HCT116 (cell line): ENCODE measurements around the gene UTP15.

Source experiments
- EZH2phosphoT487 ChIP-seq: fragments of 200-600 bp; IDR thresholded peaks from 2 replicates; pipeline ENCODE4 v1.6.1; 2018; ENCODE audit warnings: antibody characterized with exemption, borderline replicate concordance
- POLR2A ChIP-seq: IDR thresholded peaks from 2 replicates; pipeline ENCODE4 v1.7.0; 2011; ENCODE audit warnings: borderline replicate concordance; ENCODE audit not compliant: insufficient read depth, insufficient read length; ENCODE audit errors: extremely low read depth
- POLR2AphosphoS5 ChIP-seq: IDR thresholded peaks from 2 replicates; pipeline ENCODE4 v1.6.1; 2011; ENCODE audit warnings: mild to moderate bottlenecking, low read depth, low read length, moderate library complexity
- YY1 ChIP-seq: IDR thresholded peaks from 2 replicates; pipeline ENCODE4 v1.6.1; 2011; ENCODE audit warnings: low read length, low read depth, moderate library complexity, mild to moderate bottlenecking; ENCODE audit not compliant: insufficient replicate concordance; ENCODE audit errors: extremely low read depth
- ZFX ChIP-seq: fragments of 450-650 bp; IDR thresholded peaks from 2 replicates; pipeline ENCODE4 v1.6.1; 2017
- ZNF274 ChIP-seq: fragments of 200-500 bp; sonication (Bioruptor generic); IDR thresholded peaks from 2 replicates; pipeline ENCODE4 v1.6.1; 2014; ENCODE audit warnings: mild to moderate bottlenecking, low read depth, low read length, inconsistent platforms
- TF ChIP-seq, protein P1 (sequence below), 3 experiments: fragments of 200-600 bp in 1 of 3; sonication (generic) in 1 of 3; IDR thresholded peaks in 2 of 3; conservative IDR thresholded peaks in 1 of 3; 2 replicates each; pipeline ENCODE4 v1.5.1; 2012 to 2017; ENCODE audit warnings: low read depth in 2 of 3, low read length in 2 of 3, antibody characterized with exemption in 1 of 3, borderline replicate concordance in 1 of 3, control low read depth in 1 of 3, mild to moderate bottlenecking in 1 of 3, mixed read lengths in 1 of 3, mixed run types in 1 of 3, moderate library complexity in 1 of 3; ENCODE audit not compliant: insufficient read depth in 1 of 3
- TF ChIP-seq, protein P2 (sequence below): IDR thresholded peaks from 2 replicates; pipeline ENCODE4 v1.6.1; 2012
- TF ChIP-seq, protein P3 (sequence below): IDR thresholded peaks from 2 replicates; pipeline ENCODE4 v1.6.1; 2012; ENCODE audit warnings: low read depth
- TF ChIP-seq, protein P4 (sequence below): IDR thresholded peaks from 2 replicates; pipeline ENCODE4 v1.6.1; 2011; ENCODE audit warnings: mild to moderate bottlenecking, low read length, moderate library complexity; ENCODE audit not compliant: insufficient replicate concordance; ENCODE audit errors: extremely low read depth

DNA sequence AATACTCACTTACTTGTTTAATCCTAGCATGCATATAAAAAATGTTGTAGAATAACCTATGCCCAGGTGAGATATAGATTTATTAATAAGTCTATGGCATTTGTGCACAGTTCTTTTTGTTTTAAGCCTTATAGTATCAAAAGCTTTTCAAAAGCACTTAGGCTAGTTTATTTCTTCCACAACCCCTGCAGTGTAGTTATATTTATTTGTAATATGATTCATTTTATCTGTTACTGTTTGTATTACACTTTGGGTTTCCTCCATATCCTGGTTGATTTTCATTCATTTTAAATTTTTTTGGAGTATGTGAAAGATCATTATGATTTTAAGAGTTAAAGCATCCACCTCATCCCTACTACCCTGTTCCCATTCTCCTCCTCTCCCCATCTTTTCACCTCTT is 41.7 kb downstream of the UTP15 start:
- TF ChIP-seq POLR2A = no peak
- no peak for TF ChIP-seq ZFX
- TF ChIP-seq, protein P1, sequence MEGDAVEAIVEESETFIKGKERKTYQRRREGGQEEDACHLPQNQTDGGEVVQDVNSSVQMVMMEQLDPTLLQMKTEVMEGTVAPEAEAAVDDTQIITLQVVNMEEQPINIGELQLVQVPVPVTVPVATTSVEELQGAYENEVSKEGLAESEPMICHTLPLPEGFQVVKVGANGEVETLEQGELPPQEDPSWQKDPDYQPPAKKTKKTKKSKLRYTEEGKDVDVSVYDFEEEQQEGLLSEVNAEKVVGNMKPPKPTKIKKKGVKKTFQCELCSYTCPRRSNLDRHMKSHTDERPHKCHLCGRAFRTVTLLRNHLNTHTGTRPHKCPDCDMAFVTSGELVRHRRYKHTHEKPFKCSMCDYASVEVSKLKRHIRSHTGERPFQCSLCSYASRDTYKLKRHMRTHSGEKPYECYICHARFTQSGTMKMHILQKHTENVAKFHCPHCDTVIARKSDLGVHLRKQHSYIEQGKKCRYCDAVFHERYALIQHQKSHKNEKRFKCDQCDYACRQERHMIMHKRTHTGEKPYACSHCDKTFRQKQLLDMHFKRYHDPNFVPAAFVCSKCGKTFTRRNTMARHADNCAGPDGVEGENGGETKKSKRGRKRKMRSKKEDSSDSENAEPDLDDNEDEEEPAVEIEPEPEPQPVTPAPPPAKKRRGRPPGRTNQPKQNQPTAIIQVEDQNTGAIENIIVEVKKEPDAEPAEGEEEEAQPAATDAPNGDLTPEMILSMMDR (IDR thresholded peaks at IDR 0.05 in 2 of 3, conservative IDR thresholded peaks at IDR 0.05 in 1 of 3; ENCODE audit: borderline replicate concordance in 1 of 3, insufficient read depth in 1 of 3, low read depth in 2 of 3, low read length in 2 of 3) = no peak
- TF ChIP-seq, protein P2, sequence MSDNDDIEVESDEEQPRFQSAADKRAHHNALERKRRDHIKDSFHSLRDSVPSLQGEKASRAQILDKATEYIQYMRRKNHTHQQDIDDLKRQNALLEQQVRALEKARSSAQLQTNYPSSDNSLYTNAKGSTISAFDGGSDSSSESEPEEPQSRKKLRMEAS = no peak
- TF ChIP-seq, protein P3, sequence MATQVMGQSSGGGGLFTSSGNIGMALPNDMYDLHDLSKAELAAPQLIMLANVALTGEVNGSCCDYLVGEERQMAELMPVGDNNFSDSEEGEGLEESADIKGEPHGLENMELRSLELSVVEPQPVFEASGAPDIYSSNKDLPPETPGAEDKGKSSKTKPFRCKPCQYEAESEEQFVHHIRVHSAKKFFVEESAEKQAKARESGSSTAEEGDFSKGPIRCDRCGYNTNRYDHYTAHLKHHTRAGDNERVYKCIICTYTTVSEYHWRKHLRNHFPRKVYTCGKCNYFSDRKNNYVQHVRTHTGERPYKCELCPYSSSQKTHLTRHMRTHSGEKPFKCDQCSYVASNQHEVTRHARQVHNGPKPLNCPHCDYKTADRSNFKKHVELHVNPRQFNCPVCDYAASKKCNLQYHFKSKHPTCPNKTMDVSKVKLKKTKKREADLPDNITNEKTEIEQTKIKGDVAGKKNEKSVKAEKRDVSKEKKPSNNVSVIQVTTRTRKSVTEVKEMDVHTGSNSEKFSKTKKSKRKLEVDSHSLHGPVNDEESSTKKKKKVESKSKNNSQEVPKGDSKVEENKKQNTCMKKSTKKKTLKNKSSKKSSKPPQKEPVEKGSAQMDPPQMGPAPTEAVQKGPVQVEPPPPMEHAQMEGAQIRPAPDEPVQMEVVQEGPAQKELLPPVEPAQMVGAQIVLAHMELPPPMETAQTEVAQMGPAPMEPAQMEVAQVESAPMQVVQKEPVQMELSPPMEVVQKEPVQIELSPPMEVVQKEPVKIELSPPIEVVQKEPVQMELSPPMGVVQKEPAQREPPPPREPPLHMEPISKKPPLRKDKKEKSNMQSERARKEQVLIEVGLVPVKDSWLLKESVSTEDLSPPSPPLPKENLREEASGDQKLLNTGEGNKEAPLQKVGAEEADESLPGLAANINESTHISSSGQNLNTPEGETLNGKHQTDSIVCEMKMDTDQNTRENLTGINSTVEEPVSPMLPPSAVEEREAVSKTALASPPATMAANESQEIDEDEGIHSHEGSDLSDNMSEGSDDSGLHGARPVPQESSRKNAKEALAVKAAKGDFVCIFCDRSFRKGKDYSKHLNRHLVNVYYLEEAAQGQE = no peak
- no peak for TF ChIP-seq YY1
- no peak for TF ChIP-seq ZNF274
- TF ChIP-seq, protein P4, sequence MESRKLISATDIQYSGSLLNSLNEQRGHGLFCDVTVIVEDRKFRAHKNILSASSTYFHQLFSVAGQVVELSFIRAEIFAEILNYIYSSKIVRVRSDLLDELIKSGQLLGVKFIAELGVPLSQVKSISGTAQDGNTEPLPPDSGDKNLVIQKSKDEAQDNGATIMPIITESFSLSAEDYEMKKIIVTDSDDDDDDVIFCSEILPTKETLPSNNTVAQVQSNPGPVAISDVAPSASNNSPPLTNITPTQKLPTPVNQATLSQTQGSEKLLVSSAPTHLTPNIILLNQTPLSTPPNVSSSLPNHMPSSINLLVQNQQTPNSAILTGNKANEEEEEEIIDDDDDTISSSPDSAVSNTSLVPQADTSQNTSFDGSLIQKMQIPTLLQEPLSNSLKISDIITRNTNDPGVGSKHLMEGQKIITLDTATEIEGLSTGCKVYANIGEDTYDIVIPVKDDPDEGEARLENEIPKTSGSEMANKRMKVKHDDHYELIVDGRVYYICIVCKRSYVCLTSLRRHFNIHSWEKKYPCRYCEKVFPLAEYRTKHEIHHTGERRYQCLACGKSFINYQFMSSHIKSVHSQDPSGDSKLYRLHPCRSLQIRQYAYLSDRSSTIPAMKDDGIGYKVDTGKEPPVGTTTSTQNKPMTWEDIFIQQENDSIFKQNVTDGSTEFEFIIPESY = no peak
- no peak for TF ChIP-seq POLR2AphosphoS5
- TF ChIP-seq EZH2phosphoT487 = no peak
